Lower lobe of right lung (tissue), 2 donors: Measurements from ENCODE around the gene MTFMT. TPM values are rescaled to one million over a fixed set of nuclear protein-coding genes. Genes with fewer than 3 reads are reported as not detected.
A peak's percentile ranks its signal among the peaks of the same experiment; 100 is the strongest.

Experiments used
- ATAC-seq, 2 donors: fragments of 200-7000 bp; cut with Tn5 transposase; one replicate each; pipeline ENCODE4 v1.9.1; 2020 to 2022; ENCODE audit warnings: mild to moderate bottlenecking in 2 of 2, moderate library complexity in 2 of 2
- DNase-seq: peaks from one replicate; pipeline ENCODE4 v3.0.0-alpha.2; 2020
- H3K27ac ChIP-seq: fragments of 200-600 bp; one replicate; pipeline ENCODE4 v1.8.0; 2022
- H3K27me3 ChIP-seq: fragments of 200-600 bp; one replicate; pipeline ENCODE4 v1.8.0; 2022; ENCODE audit warnings: low read depth
- H3K36me3 ChIP-seq: fragments of 200-600 bp; one replicate; pipeline ENCODE4 v1.8.0; 2022; ENCODE audit warnings: mild to moderate bottlenecking
- H3K4me1 ChIP-seq: fragments of 200-600 bp; one replicate; pipeline ENCODE4 v1.8.0; 2022
- H3K4me3 ChIP-seq: fragments of 200-600 bp; one replicate; pipeline ENCODE4 v1.8.0; 2022; ENCODE audit warnings: mild to moderate bottlenecking
- H3K9me3 ChIP-seq: fragments of 200-600 bp; one replicate; pipeline ENCODE4 v1.8.0; 2022
- CTCF ChIP-seq: fragments of 200-600 bp; IDR thresholded peaks from one replicate; pipeline ENCODE4 v1.8.0; 2022; ENCODE audit warnings: antibody characterized with exemption, mild to moderate bottlenecking
- intact Hi-C: fragments of 100-400 bp; cut with DNase I; formaldehyde crosslinking; loops from one replicate; pipeline ENCODE4 v1.11.0; 2022
- total RNA-seq: library from RNA; stranded (reverse); fragmentation: NEBNext Ultra II Directional; extraction: Animal tissue kit (Norgen Biotek cat#: 25700); gene quantifications from one replicate; pipeline ENCODE4 v1.2.1, GENCODE V29; 2021
- donor health status: DM: no; HTN: yes; CAD: no; lungs with severe emphysema.

Gene MTFMT
- total RNA-seq, 1 donor from 2014 or later: 15.7 TPM

GRCh38 chr15:65054333-65055200, 25.1 kb upstream of the MTFMT start:
- intact Hi-C loops: no loop called here
- peak; percentile 76 for DNase-seq
- peaks cover 29% of the 10 kb centered on the region for H3K4me1 ChIP-seq
- peaks cover 36% of the 10 kb centered on the region for H3K36me3 ChIP-seq
- no peaks in the 10 kb centered on the region for H3K27me3 ChIP-seq
- no peak overlapping the region for H3K4me3 ChIP-seq
- H3K9me3 ChIP-seq: no peaks in the 10 kb centered on the region
- H3K27ac ChIP-seq: peak overlapping the region; percentile 53
- ATAC-seq: peak; percentile 85 to 89
- peak; percentile 88 for TF ChIP-seq CTCF

DNA sequence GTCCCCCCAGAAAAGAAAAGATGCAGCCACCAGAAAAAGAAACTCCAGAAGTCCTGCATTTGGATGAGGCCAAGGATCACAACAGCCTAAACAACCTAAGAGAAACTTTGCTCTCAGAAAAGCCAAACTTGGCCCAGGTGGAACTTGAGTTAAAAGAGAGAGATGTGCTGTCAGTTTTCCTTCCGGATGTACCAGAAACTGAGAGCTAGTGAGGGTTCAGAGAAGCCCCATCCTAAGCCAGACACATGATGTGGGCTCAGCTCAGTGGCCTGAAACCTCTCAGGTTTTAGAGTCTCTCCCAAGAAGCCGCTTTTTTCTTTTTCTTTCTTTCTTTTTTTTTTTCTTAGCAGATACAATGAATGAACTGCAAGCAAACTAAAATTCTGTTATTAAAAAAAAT, 23.5 kb upstream of the MTFMT start:
- no peak for ATAC-seq
- DNase-seq: no peak
- H3K27ac ChIP-seq: no peak overlapping the region
- H3K4me1 ChIP-seq: peaks cover 38% of the 10 kb centered on the region
- no peaks in the 10 kb centered on the region for H3K9me3 ChIP-seq
- intact Hi-C loops: no loop called here
- no peak overlapping the region for H3K4me3 ChIP-seq
- no peaks in the 10 kb centered on the region for H3K27me3 ChIP-seq
- H3K36me3 ChIP-seq: peaks cover 28% of the 10 kb centered on the region
- TF ChIP-seq CTCF: no peak

DNA sequence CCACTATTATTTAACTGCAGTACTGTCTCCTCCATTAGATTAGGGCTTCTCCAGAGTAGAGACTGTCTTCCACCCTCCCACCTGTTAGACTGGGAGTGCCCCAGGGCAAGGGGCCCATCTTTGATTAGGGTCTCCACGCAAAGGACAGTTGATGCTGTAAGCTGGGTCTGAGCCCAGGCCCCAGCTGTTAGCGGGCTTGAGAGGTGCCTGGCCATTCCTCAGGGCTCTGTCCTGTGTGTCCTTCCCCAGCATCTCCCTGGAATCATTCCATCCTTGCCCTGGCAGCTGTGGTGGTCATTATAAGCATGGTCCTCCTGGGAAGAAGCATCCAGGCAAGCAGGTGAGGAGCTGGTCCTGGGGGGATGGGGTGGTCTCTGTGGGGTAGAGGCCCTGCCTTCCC, 21.8 kb upstream of the MTFMT start:
- intact Hi-C loops: no loop called here
- no peak for ATAC-seq

DNA sequence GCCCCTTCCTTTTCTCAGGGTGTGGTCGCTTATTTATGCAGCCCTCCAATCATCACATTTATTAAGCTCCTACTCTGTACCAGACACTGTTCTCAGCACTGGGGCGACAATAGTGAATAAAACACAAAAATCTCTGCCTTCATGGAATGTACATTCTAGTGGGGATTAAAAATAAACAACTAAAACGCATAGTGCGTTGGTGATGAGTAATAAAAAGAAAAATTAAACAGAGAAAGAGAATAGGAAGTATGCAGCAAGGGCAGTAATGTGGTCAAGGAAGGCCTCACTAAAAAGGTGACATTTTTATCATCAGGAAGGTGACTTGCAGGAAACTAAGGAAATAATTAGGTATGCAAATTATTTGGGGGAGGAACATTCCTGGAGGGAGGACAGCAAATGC, 20.8 kb upstream of the MTFMT start:
- Histone ChIP-seq H3K4me1 (peaks cover 34% of the 10 kb centered on the region), H3K9me3 (no peaks in the 10 kb centered on the region), H3K4me3 (no peak overlapping the region), H3K36me3 (peaks cover 26% of the 10 kb centered on the region), H3K27ac (no peak overlapping the region), H3K27me3 (no peaks in the 10 kb centered on the region)
- TF ChIP-seq CTCF: no peak
- ATAC-seq: no peak
- intact Hi-C loops: no loop called here
- no peak for DNase-seq

More for the DNA sequence above, 21.8 kb upstream of the MTFMT start:
- Histone ChIP-seq H3K4me1 (peaks cover 38% of the 10 kb centered on the region), H3K27ac (no peak overlapping the region), H3K27me3 (no peaks in the 10 kb centered on the region), H3K36me3 (peaks cover 26% of the 10 kb centered on the region), H3K4me3 (no peak overlapping the region), H3K9me3 (no peaks in the 10 kb centered on the region)
- no peak for DNase-seq
- TF ChIP-seq CTCF: no peak

GRCh38 chr15:65049418-65049840, 20.0 kb upstream of the MTFMT start:
- H3K4me1 ChIP-seq: peaks cover 34% of the 10 kb centered on the region
- peaks cover 19% of the 10 kb centered on the region for H3K36me3 ChIP-seq
- DNase-seq (peak; percentile 95), ATAC-seq (peak; percentile 86 to 87)
- H3K27me3 ChIP-seq: no peaks in the 10 kb centered on the region
- intact Hi-C loops: no loop called here
- H3K9me3 ChIP-seq: no peaks in the 10 kb centered on the region
- H3K27ac ChIP-seq: no peak overlapping the region
- TF ChIP-seq CTCF: no peak
- H3K4me3 ChIP-seq: peak overlapping the region; percentile 41
